ENCODE data around the gene SLC15A1.

The SLC15A1 gene

DNA sequence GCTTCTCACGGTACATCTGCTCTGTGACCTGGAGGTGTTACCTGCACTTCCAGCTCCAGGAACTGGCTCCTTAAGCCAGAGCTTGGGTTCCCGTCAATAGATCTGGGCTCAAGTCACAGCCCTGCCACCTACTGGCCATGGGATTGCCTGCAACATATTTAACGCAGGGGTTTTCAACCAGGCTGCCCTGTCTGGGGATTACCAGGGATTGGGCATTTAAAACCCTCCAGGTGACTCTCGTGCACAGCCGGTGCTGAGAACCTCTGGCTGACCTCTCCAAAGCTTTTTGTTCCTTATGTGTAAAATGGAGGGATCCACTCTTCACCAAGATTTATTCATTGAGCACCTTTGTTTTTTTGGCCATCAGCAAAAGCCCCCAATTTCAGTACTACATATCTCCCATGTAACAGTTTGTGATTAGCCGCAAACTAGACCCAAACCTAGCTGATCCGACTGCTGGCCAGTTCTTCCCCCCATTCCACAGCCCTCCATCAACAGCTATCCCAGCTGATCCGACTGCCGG, 98.9 kb downstream of the SLC15A1 start:
- POLR2A ChIA-PET: no interaction called here

DNA sequence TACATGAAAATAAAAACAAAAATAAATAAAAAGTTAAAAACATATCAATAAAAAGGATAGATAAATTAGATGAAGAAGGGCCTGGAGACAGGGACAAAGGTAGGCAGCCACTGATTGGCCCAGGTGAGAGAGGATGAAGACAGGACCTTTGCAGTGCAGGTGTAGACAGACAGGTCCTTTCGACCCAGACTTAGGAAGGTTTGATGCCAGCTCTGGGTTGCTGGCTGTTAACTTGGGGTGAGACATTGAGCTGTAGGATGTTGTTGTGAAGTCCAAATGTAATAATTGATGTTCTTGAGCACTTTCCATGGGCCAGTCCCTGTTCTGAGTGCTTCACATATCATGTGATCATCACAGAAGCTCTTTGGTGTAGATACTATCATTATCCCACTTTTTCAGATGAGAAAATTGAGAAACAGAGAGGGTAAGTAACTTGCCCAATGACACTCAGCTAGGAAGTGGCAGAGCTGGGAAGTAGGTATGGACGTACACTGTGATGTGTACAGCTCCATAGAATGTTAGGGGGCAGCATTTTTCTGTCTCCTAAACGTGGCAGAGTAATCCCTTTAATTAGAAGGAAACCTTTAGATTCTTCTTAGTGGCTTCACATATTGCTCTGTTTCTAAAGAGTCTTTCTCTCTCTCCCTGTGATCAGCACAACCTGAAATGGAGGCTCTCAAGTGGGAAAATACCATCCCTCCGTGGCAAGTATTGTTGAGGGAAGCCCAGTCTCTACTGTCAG, 99.6 kb downstream of the SLC15A1 start:
- CTCF ChIA-PET: interaction anchor here (0.6 to 8.7 kb wide), 75 partner anchors 9 to 1004 kb away, joined by 3 to 208 read pairs (median 4); no protein-coding TSS in a partner anchor
- POLR2A ChIA-PET: no interaction called here
- no peak for TF ChIP-seq CTCF (IDR thresholded peaks at IDR 0.05; ENCODE audit: control extremely low read depth, extremely low read depth, low read depth, missing control alignments)

More for the DNA sequence above, 98.9 kb downstream of the SLC15A1 start:
- DNase-seq (ENCODE audit: extremely low spot score): peak; percentile 85
- peak; percentile 92 for TF ChIP-seq CTCF (IDR thresholded peaks at IDR 0.05; ENCODE audit: control extremely low read depth, extremely low read depth, low read depth, missing control alignments)
- CTCF ChIA-PET: interaction anchor here (0.6 to 8.7 kb wide), 76 partner anchors 8 to 1004 kb away, joined by 3 to 208 read pairs (median 4); no protein-coding TSS in a partner anchor

DNA sequence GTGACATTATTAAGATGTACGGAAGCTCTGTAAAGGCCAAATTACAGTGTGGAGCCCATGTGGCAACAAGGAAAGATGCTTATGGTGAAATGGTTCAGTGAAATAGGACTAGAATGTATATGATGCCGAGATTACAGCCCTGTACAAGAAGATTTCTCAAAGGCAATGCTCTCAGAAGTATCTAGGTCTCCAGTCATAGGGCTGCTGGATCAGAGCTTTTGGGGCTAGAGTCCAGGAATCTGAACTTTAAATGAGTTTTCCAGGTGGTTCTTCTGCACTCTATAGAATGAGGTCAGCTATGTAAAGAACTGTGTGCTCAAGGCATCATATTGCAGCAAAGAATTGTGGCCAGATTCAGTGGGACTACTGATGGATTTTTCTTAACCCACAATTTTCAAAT, 100.2 kb downstream of the SLC15A1 start:
- no peak for DNase-seq (ENCODE audit: extremely low spot score)
- ChIA-PET CTCF (interaction anchor here (1.0 to 8.7 kb wide), 28 partner anchors 9 to 1005 kb away, joined by 3 to 208 read pairs (median 9); no protein-coding TSS in a partner anchor), POLR2A (no interaction called here)
- TF ChIP-seq CTCF (IDR thresholded peaks at IDR 0.05; ENCODE audit: control extremely low read depth, extremely low read depth, low read depth, missing control alignments): no peak

More for the DNA sequence above, 99.6 kb downstream of the SLC15A1 start:
- DNase-seq (ENCODE audit: extremely low spot score): no peak

DNA sequence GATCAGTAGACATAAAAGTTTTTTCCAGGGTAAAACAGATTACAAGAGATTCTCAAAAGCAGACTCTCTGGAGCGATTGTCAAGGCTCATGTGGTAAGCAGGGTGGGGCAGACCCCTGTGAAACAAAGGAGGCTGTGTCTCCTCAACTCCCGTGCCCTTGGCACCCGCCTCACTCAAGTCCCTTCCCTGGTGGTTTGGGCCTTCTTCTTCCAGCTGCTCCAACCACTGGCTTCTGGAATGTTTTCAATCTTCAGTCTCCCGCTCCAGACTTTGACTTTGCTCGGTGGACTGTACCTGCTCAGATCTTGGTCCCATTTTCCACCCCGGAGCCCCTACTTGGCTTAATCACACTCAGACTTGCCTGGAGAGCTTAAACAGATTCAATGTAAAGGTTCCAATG, 100.7 kb downstream of the SLC15A1 start:
- POLR2A ChIA-PET: no interaction called here
- TF ChIP-seq CTCF (IDR thresholded peaks at IDR 0.05; ENCODE audit: control extremely low read depth, extremely low read depth, low read depth, missing control alignments): no peak
- DNase-seq (ENCODE audit: extremely low spot score): no peak
- CTCF ChIA-PET: interaction anchor here (1.0 to 8.7 kb wide), 11 partner anchors 9 to 247 kb away, joined by 3 to 208 read pairs (median 13); no protein-coding TSS in a partner anchor

- POLR2A ChIA-PET: interaction anchor here (0.5 kb wide), 1 partner anchor 36 kb away, joined by 4 read pairs; no protein-coding TSS in a partner anchor
- TF ChIP-seq CTCF (IDR thresholded peaks at IDR 0.05; ENCODE audit: control extremely low read depth, extremely low read depth, low read depth, missing control alignments): no peak
- CTCF ChIA-PET: interaction anchor here (0.7 to 8.7 kb wide), 3 partner anchors 15 to 206 kb away, joined by 3 to 208 read pairs (median 4); no protein-coding TSS in a partner anchor
- no peak for DNase-seq (ENCODE audit: extremely low spot score)
These were observed 101.9 kb downstream of the SLC15A1 start for GRCh38 chr13:98650396-98651107.

DNA sequence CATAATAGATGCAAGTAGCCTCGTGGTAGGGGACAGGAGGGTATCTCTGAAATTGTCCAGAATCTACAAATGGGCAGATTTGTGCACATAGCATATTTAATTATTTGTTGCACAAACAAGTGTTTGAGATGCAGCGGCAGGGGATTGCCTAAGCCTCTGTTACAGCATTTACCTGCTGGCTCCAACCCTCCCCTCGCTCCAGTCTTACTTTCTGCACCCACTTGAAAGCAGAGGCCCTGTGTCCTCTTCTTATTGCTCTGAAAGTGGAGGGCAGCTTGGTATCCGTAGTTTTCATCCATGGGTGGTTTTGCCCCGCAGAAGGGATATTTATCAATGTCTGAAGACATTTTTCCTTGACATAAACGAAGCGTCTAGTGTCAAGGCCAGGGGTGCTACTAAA, 102.6 kb downstream of the SLC15A1 start:
- ChIA-PET POLR2A (no interaction called here), CTCF (interaction anchor here (0.7 to 8.7 kb wide), 3 partner anchors 16 to 205 kb away, joined by 3 to 208 read pairs (median 4); no protein-coding TSS in a partner anchor)
- TF ChIP-seq CTCF (IDR thresholded peaks at IDR 0.05; ENCODE audit: control extremely low read depth, extremely low read depth, low read depth, missing control alignments): no peak
- no peak for DNase-seq (ENCODE audit: extremely low spot score)
